GM12801 (cell line): ENCODE results near the gene ATXN7.

Experiments used
- TF ChIP-seq, protein P1 (sequence below): IDR thresholded peaks from one replicate; pipeline ENCODE4 v1.5.1; 2011; ENCODE audit warnings: control low read depth; ENCODE audit not compliant: insufficient read length; ENCODE audit errors: extremely low read depth

ATXN7 gene

DNA sequence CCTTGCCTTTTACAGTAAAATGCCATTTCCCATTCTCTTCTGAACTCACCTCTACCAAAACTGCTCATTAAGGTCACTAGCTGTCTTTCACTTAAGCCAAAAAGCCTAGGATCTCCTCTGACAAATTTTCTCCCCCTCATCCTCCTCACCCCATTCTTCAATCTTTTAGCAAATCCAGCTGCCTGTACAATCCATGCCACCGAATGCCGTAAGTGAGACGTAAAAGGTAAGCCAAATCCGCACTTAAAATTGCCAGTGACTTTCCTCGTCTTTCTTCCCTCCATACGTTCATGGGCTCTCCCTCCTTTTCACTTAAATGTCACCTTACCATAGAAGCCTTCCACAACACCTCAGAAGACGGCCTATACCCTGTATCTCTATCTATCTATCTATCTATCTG, 145.9 kb downstream of the ATXN7 start:
- TF ChIP-seq, protein P1, sequence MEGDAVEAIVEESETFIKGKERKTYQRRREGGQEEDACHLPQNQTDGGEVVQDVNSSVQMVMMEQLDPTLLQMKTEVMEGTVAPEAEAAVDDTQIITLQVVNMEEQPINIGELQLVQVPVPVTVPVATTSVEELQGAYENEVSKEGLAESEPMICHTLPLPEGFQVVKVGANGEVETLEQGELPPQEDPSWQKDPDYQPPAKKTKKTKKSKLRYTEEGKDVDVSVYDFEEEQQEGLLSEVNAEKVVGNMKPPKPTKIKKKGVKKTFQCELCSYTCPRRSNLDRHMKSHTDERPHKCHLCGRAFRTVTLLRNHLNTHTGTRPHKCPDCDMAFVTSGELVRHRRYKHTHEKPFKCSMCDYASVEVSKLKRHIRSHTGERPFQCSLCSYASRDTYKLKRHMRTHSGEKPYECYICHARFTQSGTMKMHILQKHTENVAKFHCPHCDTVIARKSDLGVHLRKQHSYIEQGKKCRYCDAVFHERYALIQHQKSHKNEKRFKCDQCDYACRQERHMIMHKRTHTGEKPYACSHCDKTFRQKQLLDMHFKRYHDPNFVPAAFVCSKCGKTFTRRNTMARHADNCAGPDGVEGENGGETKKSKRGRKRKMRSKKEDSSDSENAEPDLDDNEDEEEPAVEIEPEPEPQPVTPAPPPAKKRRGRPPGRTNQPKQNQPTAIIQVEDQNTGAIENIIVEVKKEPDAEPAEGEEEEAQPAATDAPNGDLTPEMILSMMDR: no peak

DNA sequence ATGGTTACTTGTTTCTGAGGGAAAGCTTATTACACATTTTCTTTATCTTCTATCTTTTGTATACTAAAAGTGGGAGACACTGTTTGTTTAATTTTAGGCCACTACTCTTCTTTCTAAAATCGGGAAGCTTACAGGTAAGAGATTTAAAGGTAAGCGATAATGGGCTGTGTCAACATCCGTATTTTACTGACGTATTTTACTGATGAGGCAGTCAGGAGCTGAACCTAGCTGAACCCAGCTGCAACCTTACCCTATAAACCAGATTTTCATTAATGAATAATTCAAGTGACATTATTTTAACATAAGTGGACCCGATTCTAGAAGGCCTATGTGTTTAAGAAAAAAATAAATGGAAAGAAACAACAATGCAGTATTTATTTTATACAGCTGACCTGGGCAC, 146.5 kb downstream of the ATXN7 start:
- TF ChIP-seq, protein P1: no peak

DNA sequence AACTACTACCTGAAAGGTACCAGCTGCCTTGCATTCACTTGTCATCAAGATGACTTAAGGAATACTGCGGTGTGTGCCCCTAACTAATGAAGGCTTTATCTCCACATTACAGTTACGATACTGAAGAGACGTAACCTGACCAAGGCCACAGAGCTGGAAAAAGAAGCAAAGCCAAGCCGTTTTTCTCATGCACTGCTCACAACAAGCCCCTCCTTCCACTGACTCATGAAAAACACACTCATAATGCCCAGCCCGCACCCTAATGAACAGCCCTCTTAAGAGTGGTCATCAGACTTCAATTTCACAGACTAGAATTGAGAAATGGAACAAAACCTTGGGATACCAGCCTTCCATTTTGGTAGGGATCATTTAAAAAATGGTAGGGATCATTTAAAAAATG, 148.0 kb downstream of the ATXN7 start:
- TF ChIP-seq, protein P1: no peak

DNA sequence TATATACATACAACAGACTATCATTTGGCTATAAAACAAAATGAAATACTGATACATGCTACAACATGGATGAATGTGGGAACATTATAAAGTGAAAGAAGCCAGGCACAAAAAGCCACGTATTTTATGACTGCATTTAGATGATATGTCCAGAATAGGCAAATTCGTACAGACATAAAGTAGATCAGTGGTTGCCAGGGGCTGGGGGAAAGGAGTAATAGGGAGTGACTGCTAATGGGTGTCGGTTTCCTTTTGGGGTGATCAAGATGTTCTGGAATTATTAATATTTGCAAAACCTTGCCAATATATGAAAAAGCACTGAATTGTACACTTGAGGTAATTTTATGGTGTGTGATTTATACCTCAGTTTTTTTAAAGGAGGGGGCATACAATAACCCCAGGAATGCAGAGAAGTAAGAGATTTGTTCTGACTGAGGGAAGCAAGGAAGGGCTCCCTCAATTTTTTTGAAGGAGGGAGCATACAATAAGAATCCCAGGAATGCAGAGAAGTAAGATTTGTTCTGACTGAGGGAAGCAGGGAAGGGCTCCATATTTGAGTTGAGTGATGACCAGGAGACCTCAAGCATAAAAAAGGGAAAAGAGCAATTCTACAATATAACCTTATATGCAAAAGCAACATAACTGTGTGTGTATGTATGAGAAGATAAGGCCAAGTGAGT, 153.4 kb downstream of the ATXN7 start:
- TF ChIP-seq, protein P1: no peak

DNA sequence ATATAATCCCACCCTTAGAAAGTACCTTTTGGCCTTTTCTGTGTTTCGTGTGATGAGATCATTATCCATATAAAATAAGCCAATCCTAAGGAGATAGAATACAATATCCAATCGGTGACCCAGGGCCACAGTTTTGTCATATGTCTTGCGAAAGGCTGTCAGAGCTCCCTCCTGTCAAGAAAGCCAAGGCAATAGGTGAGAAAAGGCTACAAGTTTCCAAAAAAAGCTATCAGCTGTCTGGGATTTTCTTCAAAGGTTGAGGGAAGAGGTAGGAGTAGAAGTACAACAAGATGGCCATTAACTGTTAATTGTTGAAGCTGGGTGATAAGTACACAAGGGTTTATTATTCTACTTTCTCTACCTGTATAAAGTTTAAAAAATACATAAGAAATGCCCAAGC, 155.6 kb downstream of the ATXN7 start:
- TF ChIP-seq, protein P1: no peak

DNA sequence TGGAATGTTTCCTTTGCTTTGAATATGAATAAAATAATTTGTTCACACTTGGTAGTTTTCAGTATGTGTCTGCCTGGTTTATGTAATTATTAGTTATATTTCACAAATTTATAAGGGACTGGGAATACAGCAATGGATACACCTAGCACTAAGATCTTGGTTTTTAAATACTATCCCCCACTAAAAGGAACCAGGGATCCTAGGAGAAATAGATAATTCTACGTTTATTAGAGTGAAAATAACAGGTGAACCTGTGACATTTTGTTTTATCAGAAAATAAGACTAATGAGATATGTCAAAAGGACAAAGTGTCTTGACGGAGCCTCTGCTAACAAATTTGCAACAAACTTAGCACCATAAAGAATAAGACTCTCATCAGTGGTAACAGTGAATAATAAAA, 156.2 kb downstream of the ATXN7 start:
- TF ChIP-seq, protein P1: no peak

DNA sequence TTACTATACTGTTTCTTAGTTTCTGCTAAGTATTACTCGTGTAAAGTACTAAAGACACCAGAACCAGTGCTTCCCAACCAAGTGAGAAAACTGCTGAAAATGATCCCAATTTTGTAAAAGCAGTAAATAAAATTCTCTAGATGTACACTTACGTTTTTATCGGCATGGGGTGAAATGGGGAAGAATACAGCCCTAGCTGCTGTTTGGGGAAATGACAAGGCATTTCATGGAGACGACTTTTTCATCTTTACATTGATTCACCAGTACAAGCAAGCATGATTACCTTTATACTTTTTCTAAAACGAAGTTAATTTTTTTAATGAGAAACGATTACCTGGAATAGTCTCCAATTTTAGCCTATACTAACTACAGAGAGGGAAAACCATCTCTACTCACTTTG, 158.3 kb downstream of the ATXN7 start:
- TF ChIP-seq, protein P1: no peak
